ENCODE results near the gene RNASEH2A. TPM values are rescaled to one million over a fixed set of nuclear protein-coding genes. Genes with fewer than 3 reads are reported as not detected.

RNASEH2A gene
- total and polyA plus RNA-seq, 12 donors, result 1.8 to 11.5 (median 5.0) TPM

DNA sequence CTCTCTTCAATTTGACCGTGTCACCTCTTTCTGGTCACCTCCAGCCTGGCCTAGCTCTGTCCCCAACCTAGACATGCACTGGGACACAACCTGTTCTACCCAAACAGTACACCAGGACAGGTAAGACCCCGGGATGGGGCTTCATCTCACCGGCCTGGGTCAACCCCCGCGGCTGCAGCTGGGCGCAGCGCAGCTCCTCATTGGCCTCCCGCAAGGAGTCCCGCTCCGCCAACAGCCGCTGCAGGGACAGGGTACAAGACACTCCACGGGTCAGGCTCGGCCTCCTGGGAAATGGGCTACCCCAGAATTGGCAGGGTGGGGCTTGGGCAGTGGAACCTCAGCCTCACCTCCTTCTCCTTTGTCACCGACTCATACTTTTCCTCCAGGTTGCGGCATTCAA lies 38.7 kb upstream of the RNASEH2A start:
- TF ChIP-seq, protein P1, sequence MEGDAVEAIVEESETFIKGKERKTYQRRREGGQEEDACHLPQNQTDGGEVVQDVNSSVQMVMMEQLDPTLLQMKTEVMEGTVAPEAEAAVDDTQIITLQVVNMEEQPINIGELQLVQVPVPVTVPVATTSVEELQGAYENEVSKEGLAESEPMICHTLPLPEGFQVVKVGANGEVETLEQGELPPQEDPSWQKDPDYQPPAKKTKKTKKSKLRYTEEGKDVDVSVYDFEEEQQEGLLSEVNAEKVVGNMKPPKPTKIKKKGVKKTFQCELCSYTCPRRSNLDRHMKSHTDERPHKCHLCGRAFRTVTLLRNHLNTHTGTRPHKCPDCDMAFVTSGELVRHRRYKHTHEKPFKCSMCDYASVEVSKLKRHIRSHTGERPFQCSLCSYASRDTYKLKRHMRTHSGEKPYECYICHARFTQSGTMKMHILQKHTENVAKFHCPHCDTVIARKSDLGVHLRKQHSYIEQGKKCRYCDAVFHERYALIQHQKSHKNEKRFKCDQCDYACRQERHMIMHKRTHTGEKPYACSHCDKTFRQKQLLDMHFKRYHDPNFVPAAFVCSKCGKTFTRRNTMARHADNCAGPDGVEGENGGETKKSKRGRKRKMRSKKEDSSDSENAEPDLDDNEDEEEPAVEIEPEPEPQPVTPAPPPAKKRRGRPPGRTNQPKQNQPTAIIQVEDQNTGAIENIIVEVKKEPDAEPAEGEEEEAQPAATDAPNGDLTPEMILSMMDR (IDR thresholded peaks at IDR 0.05), result no peak
- TF ChIP-seq POLR2A (IDR thresholded peaks at IDR 0.05), result no peak

DNA sequence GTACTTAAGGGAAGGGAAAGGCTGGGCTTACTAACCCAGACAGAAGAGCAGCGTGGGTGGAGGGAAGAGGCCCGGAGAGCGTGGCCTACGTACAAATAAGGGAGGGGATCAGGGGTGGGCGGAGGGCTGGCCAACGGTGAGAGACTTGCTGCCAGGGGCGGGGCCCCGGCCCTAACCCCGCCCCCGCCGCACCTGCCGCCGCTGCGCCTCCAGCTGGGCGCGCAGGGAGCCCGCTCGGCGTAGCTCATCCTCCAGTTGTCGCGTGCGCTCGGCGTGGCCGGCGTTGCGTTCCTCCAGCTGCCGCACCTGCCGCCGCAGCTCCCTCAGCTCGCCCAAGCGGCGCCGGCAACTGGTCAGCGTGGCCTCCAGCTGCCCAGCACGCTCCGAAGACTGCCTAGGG lies 36.7 kb upstream of the RNASEH2A start:
- peak in 2 of 7 donors; percentile 31 for DNase-seq
- intact Hi-C loops (cut with DNase I), result loop anchor here (5.0 to 10.0 kb wide), 3 partner anchors 33 to 75 kb away; partner anchors contain the start of genes PRDX2 (in 1 of the 2) and THSD8 (in 1 of the 2)
- 63 to 79% (median 69%) methylated on average over 9 to 37 of the region's 37 CpGs for WGBS, 4 donors

More for the DNA sequence above, 38.7 kb upstream of the RNASEH2A start:
- H3K27ac ChIP-seq, result no peak overlapping the region
- WGBS, 4 donors, result 95 to 98% (median 98%) methylated on average over 6 to 15 of the region's 15 CpGs
- no peaks in the 10 kb centered on the region for H3K9me3 ChIP-seq (replicated peaks in 1 of 3)
- H3K4me1 ChIP-seq (replicated peaks in 1 of 2), result no peaks in the 10 kb centered on the region
- peaks cover 0 to 12% of the 10 kb centered on the region in 2 donors for H3K36me3 ChIP-seq (replicated peaks in 1 of 2)
- DNase-seq, result no peak
- no peak overlapping the region for H3K4me3 ChIP-seq
- intact Hi-C loops (cut with DNase I), result loop anchor here (5.0 to 10.0 kb wide), 3 partner anchors 35 to 77 kb away; partner anchors contain the start of genes PRDX2 (in 1 of the 2) and THSD8 (in 1 of the 2)
- H3K27me3 ChIP-seq, result no peaks in the 10 kb centered on the region

DNA sequence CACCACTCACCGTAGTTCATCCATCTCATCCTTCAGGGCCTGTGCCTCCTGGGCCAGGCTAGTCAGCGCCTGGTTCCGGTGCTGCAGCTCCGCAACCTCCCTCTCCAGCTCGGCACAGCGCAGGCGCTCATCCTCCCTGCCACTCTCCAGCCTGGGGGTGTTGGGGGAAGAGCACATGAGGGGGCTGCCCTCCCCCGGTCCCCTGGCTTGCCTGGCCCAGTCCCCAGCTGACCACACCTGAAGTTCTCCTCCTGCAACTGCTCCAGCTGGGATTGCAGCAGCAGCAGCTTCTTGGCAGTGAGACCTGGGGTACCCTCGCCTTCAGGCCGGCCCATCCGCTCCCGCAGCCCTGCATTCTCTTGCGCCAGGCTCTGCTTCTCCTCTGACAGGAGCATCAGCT lies 35.5 kb upstream of the RNASEH2A start:
- TF ChIP-seq POLR2A (IDR thresholded peaks at IDR 0.05), result no peak
- TF ChIP-seq, protein P1 (IDR thresholded peaks at IDR 0.05), result no peak
- intact Hi-C loops (cut with DNase I), result no loop called here
- Histone ChIP-seq H3K27ac (no peak overlapping the region), H3K4me3 (no peak overlapping the region), H3K9me3 (replicated peaks in 1 of 3) (no peaks in the 10 kb centered on the region), H3K27me3 (no peaks in the 10 kb centered on the region), H3K4me1 (replicated peaks in 1 of 2) (peaks cover 5 to 6% of the 10 kb centered on the region in 2 donors), H3K36me3 (replicated peaks in 1 of 2) (peaks cover 0 to 6% of the 10 kb centered on the region in 2 donors)
- DNase-seq, result no peak
- WGBS, 4 donors, result 93 to 100% (median 96%) methylated on average over 6 to 13 of the region's 13 CpGs

More for the DNA sequence above, 36.7 kb upstream of the RNASEH2A start:
- H3K4me1 ChIP-seq (replicated peaks in 1 of 2), result peaks cover under 1% of the 10 kb centered on the region in 2 donors
- no peak overlapping the region for H3K27ac ChIP-seq
- H3K36me3 ChIP-seq (replicated peaks in 1 of 2), result peaks cover 0 to 6% of the 10 kb centered on the region in 2 donors
- H3K4me3 ChIP-seq, result no peak overlapping the region
- TF ChIP-seq, protein P1 (IDR thresholded peaks at IDR 0.05), result no peak
- no peak for TF ChIP-seq POLR2A (IDR thresholded peaks at IDR 0.05)
- no peaks in the 10 kb centered on the region for H3K27me3 ChIP-seq
- H3K9me3 ChIP-seq (replicated peaks in 1 of 3), result no peaks in the 10 kb centered on the region

DNA sequence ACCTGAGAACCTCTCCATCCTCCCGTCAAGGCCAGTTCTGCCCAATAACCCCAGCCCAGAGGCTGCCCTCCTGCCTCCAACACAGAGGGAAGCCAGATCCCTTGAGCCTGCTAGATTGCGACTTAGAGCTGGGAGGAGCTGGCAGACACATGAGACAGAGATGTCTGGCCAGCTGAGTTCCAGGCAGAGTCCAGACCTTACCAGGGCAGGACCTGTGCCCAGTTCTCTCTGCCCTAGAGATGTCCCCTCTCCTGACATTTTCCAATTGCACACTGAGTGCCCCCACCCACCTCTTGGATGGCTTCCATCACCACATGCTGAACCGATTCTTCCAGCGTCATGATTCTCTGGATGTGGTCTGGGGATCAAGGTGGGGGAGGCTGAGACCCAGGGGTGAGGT lies 34.1 kb upstream of the RNASEH2A start:
- Histone ChIP-seq H3K36me3 (replicated peaks in 1 of 2) (peaks cover 0 to 6% of the 10 kb centered on the region in 2 donors), H3K4me3 (no peak overlapping the region), H3K27me3 (no peaks in the 10 kb centered on the region), H3K4me1 (replicated peaks in 1 of 2) (peaks cover 5 to 9% of the 10 kb centered on the region in 2 donors), H3K9me3 (replicated peaks in 1 of 3) (no peaks in the 10 kb centered on the region), H3K27ac (no peak overlapping the region)
- no peak for DNase-seq
- TF ChIP-seq POLR2A (IDR thresholded peaks at IDR 0.05), result no peak
- TF ChIP-seq, protein P1 (IDR thresholded peaks at IDR 0.05), result no peak
- intact Hi-C loops (cut with DNase I), result no loop called here
- 79 to 82% (median 80%) methylated on average over 3 to 4 of the region's 4 CpGs for WGBS, 4 donors

Measured in adrenal gland (tissue), 12 donors.